Measurements from ENCODE around the gene NKIRAS2. TPM values are rescaled to one million over a fixed set of nuclear protein-coding genes. Genes with fewer than 3 reads are reported as not detected.

Gene NKIRAS2
- total RNA-seq, 1 donor from 2014 or later = 23.7 TPM

GRCh38 chr17:42016411-42016831 is 3.5 kb upstream of the NKIRAS2 start:
- Histone ChIP-seq H2AFZ (replicated peaks) (peak overlapping the region; percentile 84), H3K9me3 (ENCODE audit: low read depth) (no peaks in the 10 kb centered on the region), H3K27ac (no peak overlapping the region), H4K20me1 (ENCODE audit: low read depth) (peaks cover 25% of the 10 kb centered on the region), H3K27me3 (no peaks in the 10 kb centered on the region), H3K4me3 (peak overlapping the region; percentile 93), H3F3A (ENCODE audit: low read depth) (peaks cover 70% of the 10 kb centered on the region), H3K4me2 (peak overlapping the region; percentile 98), H3K4me1 (peaks cover 22% of the 10 kb centered on the region), H3K79me2 (ENCODE audit: low read depth) (peaks cover 73% of the 10 kb centered on the region), H3K36me3 (no peaks in the 10 kb centered on the region), H3K9ac (peak overlapping the region; percentile 92)
- TF ChIP-seq EZH2 (IDR thresholded peaks at IDR 0.05) (no peak), EZH2phosphoT487 (IDR thresholded peaks at IDR 0.05) (no peak)
- TF ChIP-seq, protein P1, sequence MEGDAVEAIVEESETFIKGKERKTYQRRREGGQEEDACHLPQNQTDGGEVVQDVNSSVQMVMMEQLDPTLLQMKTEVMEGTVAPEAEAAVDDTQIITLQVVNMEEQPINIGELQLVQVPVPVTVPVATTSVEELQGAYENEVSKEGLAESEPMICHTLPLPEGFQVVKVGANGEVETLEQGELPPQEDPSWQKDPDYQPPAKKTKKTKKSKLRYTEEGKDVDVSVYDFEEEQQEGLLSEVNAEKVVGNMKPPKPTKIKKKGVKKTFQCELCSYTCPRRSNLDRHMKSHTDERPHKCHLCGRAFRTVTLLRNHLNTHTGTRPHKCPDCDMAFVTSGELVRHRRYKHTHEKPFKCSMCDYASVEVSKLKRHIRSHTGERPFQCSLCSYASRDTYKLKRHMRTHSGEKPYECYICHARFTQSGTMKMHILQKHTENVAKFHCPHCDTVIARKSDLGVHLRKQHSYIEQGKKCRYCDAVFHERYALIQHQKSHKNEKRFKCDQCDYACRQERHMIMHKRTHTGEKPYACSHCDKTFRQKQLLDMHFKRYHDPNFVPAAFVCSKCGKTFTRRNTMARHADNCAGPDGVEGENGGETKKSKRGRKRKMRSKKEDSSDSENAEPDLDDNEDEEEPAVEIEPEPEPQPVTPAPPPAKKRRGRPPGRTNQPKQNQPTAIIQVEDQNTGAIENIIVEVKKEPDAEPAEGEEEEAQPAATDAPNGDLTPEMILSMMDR (IDR thresholded peaks at IDR 0.05) = no peak
- DNase-seq (ENCODE audit: low spot score) = peak; percentile 17
- peak overlapping the region; percentile 97 for H3K4me3 Mint-ChIP-seq
- H3K27ac Mint-ChIP-seq = peak overlapping the region; percentile 99
- H3K4me1 Mint-ChIP-seq = peaks cover 61% of the 10 kb centered on the region
- no peaks in the 10 kb centered on the region for H3K9me3 Mint-ChIP-seq
- peaks cover 13% of the 10 kb centered on the region for H3K36me3 Mint-ChIP-seq
- peaks cover 5% of the 10 kb centered on the region for H3K27me3 Mint-ChIP-seq (ENCODE audit: insufficient read depth, low read depth)

DNA sequence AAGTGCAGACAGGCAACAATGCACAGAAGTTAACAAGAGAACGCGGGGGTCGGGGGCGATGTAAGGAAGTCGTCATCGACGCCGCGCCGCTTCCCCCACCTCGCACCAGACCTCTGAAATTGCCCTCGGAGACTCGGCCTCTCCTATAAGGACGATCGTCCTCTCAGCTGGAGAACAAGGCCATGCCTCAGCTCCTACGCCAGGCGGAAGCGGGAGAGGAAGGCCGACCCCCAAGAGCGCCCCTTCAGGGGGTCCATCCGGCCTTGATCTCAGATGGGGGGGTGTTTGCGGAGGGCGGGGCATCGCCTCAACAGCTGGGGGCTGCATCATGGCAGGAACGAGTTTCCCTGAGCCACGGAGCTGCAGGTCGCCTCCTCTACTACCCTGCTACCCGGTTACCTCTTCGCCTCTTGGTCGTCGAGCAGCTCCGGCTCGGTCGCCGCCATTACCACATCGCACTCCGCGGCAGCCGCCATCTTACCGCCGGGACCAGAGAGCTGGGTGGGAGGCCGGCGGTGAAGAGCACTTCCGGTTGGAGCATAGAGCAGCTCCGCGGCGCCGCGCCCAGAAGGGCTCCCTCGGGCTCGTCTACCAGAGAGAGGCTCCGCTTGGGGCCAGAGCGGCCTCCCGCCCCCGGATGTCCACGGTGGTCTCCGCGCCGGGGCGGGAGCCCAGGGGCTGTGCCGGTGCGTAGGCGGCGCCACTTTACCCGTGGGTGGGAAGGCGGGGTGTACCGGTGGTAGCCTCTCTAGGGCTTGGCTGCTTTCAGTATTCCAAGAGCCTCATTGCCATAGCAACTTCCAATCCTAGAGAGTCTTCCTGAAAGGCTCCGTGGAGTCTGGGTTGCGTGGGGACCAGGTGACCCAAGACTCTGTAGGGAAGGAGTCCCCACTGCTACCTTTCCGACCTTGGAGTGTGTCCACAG is 2.7 kb upstream of the NKIRAS2 start, which contains the start of gene DNAJC7:
TSS of gene DNAJC7 (minus strand) at position 499 of the 925 bp plus-strand sequence. CDS start at position 476, 23 bp downstream.
- H3K4me3 Mint-ChIP-seq = peak within 1 kb of the TSS; percentile 97
- Histone ChIP-seq H2AFZ (replicated peaks) (peak within 1 kb of the TSS; percentile 84), H3K79me2 (ENCODE audit: low read depth) (peaks cover 68% of the 10 kb centered on the region), H3K27me3 (no peaks in the 10 kb centered on the region), H3K36me3 (no peaks in the 10 kb centered on the region), H3F3A (ENCODE audit: low read depth) (peaks cover 63% of the 10 kb centered on the region), H4K20me1 (ENCODE audit: low read depth) (peaks cover 23% of the 10 kb centered on the region), H3K4me3 (peak within 1 kb of the TSS; percentile 93), H3K4me1 (peaks cover 18% of the 10 kb centered on the region), H3K9me3 (ENCODE audit: low read depth) (no peaks in the 10 kb centered on the region), H3K4me2 (peak within 1 kb of the TSS; percentile 98), H3K27ac (peak within 1 kb of the TSS; percentile 73), H3K9ac (peak within 1 kb of the TSS; percentile 92)
- H3K36me3 Mint-ChIP-seq = peaks cover 12% of the 10 kb centered on the region
- TF ChIP-seq EZH2 (IDR thresholded peaks at IDR 0.05) (no peak), EZH2phosphoT487 (IDR thresholded peaks at IDR 0.05) (no peak)
- TF ChIP-seq, protein P1 (IDR thresholded peaks at IDR 0.05) = no peak
- H3K9me3 Mint-ChIP-seq = no peaks in the 10 kb centered on the region
- peak within 1 kb of the TSS; percentile 99 for H3K27ac Mint-ChIP-seq
- H3K27me3 Mint-ChIP-seq (ENCODE audit: insufficient read depth, low read depth) = peaks cover 5% of the 10 kb centered on the region
- DNase-seq (ENCODE audit: low spot score) = peak; percentile 97
- peaks cover 56% of the 10 kb centered on the region for H3K4me1 Mint-ChIP-seq

DNA sequence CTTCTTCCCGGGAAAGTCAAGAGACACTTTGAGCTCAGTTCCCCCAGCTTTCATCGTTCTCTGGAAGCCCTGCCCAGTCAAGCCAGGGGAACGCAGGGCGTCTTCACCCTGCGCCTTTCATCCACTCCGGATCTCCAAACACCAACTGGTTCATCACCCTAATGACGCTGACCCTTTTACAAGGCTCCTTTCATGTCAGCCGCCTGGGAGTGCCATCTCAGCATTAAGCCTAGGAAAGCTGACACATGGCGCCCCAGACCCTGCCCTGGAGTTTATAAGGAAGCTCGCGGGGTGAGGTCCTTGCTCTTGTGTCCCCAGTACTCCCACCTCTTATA is 2.1 kb upstream of the NKIRAS2 start:
- DNase-seq (ENCODE audit: low spot score) = peak; percentile 74
- no peaks in the 10 kb centered on the region for H3K9me3 ChIP-seq (ENCODE audit: low read depth)
- peak overlapping the region; percentile 97 for H3K4me3 Mint-ChIP-seq
- H3K36me3 ChIP-seq = no peaks in the 10 kb centered on the region
- no peaks in the 10 kb centered on the region for H3K27me3 ChIP-seq
- peaks cover 5% of the 10 kb centered on the region for H3K27me3 Mint-ChIP-seq (ENCODE audit: insufficient read depth, low read depth)
- peaks cover 62% of the 10 kb centered on the region for H3K79me2 ChIP-seq (ENCODE audit: low read depth)
- peak overlapping the region; percentile 40 for H3K27ac ChIP-seq
- peak overlapping the region; percentile 94 for H3K27ac Mint-ChIP-seq
- peaks cover 16% of the 10 kb centered on the region for H4K20me1 ChIP-seq (ENCODE audit: low read depth)
- H3F3A ChIP-seq (ENCODE audit: low read depth) = peaks cover 62% of the 10 kb centered on the region
- peak overlapping the region; percentile 82 for H2AFZ ChIP-seq (replicated peaks)
- H3K4me3 ChIP-seq = peak overlapping the region; percentile 93
- H3K9me3 Mint-ChIP-seq = no peaks in the 10 kb centered on the region
- TF ChIP-seq, protein P1 (IDR thresholded peaks at IDR 0.05) = no peak
- no peak for TF ChIP-seq EZH2phosphoT487 (IDR thresholded peaks at IDR 0.05)
- TF ChIP-seq EZH2 (IDR thresholded peaks at IDR 0.05) = no peak
- peaks cover 50% of the 10 kb centered on the region for H3K4me1 Mint-ChIP-seq
- peaks cover 14% of the 10 kb centered on the region for H3K4me1 ChIP-seq
- peak overlapping the region; percentile 87 for H3K4me2 ChIP-seq
- peak overlapping the region; percentile 1 for H3K9ac ChIP-seq
- H3K36me3 Mint-ChIP-seq = peaks cover 14% of the 10 kb centered on the region

Data from neural progenitor cell (in vitro differentiated cells).